HepG2 (cell line): ENCODE measurements around the gene SLC22A31. TPM values are rescaled to one million over a fixed set of nuclear protein-coding genes. Genes with fewer than 3 reads are reported as not detected.

Experiments used
- CCDC6 ChIP-seq: sonication (generic); formaldehyde crosslinking; IDR thresholded peaks from 2 replicates; pipeline ENCODE4 v1.8.1; 2022; ENCODE audit warnings: mild to moderate bottlenecking, missing genetic modification reagents, moderate library complexity
- FOXA1 ChIP-seq, 2 experiments: fragments of 450-650 bp in 1 of 2; sonication (generic) in 1 of 2; formaldehyde crosslinking in 1 of 2; IDR thresholded peaks; 2 replicates each; pipeline versions ENCODE4 v1.4.0 to v1.6.1; 2016 to 2020; ENCODE audit warnings: missing genetic modification reagents in 1 of 2
- GATA4 ChIP-seq: sonication (generic); IDR thresholded peaks from 2 replicates; pipeline ENCODE4 v1.6.1; 2016; ENCODE audit warnings: antibody characterized with exemption, low read depth, borderline replicate concordance
- IKZF4 ChIP-seq: sonication (generic); formaldehyde crosslinking; IDR thresholded peaks from 2 replicates; pipeline ENCODE4 v1.5.1; 2020; ENCODE audit warnings: borderline replicate concordance, mild to moderate bottlenecking, low read depth, missing genetic modification reagents; ENCODE audit errors: not compliant biosample characterization
- JUN ChIP-seq: sonication (generic); formaldehyde crosslinking; IDR thresholded peaks from 2 replicates; pipeline ENCODE4 v1.4.0; 2020; ENCODE audit warnings: mild to moderate bottlenecking, missing genetic modification reagents
- KLF12 ChIP-seq: sonication (generic); formaldehyde crosslinking; IDR thresholded peaks from 2 replicates; pipeline ENCODE4 v1.4.0; 2020; ENCODE audit warnings: missing genetic modification reagents, borderline replicate concordance
- NRL ChIP-seq: sonication (generic); formaldehyde crosslinking; IDR thresholded peaks from 2 replicates; pipeline ENCODE4 v1.5.0; 2020; ENCODE audit warnings: missing genetic modification reagents, mild to moderate bottlenecking, moderate library complexity, borderline replicate concordance
- ZC3H4 ChIP-seq: sonication (generic); formaldehyde crosslinking; IDR thresholded peaks from 2 replicates; pipeline ENCODE4 v1.4.0; 2020; ENCODE audit warnings: missing genetic modification reagents, borderline replicate concordance
- ZFYVE20 ChIP-seq: sonication (generic); formaldehyde crosslinking; IDR thresholded peaks from 2 replicates; pipeline ENCODE4 v1.8.0; 2023; ENCODE audit warnings: low read depth, mild to moderate bottlenecking, moderate library complexity, missing genetic modification reagents, borderline replicate concordance
- ZNF883 ChIP-seq: sonication (generic); formaldehyde crosslinking; IDR thresholded peaks from 2 replicates; pipeline ENCODE4 v1.5.1; 2020; ENCODE audit warnings: mild to moderate bottlenecking, missing genetic modification reagents; ENCODE audit errors: not compliant biosample characterization
- polyA plus RNA-seq, 8 experiments: library from polyadenylated mRNA; depleted of rRNA in 3 of 8; stranded (reverse) in 7 of 8; unstranded in 1 of 8; fragments of >200 nt; fragmentation: Illumina TruSeq in 4 of 8; extraction: Trizol in 4 of 8; gene quantifications; 2 replicates each; pipeline versions ENCODE4 v1.2.1 to v1.2.3, GENCODE V29; 2011 to 2016; ENCODE audit warnings: low read depth in 4 of 8, missing spikeins in 1 of 8, mixed read lengths in 1 of 8; ENCODE audit not compliant: insufficient read depth in 1 of 8
- total RNA-seq, 5 experiments: library from RNA; depleted of rRNA; stranded (reverse); fragments of >200 nt; fragmentation: Illumina TruSeq; extraction: Trizol; gene quantifications; 2 replicates each; pipeline ENCODE4 v1.2.3, GENCODE V29; 2016; ENCODE audit warnings: low read depth in 1 of 5
- TF ChIP-seq, protein P1 (sequence below): sonication (generic); formaldehyde crosslinking; IDR thresholded peaks from 2 replicates; pipeline ENCODE4 v1.4.0; 2020; ENCODE audit warnings: missing genetic modification reagents, mild to moderate bottlenecking, borderline replicate concordance

The SLC22A31 gene
- total and polyA plus RNA-seq, 2 of the 13 experiments (the other 11 are each of a cell fraction or from before 2014, with no cell fraction given), result 67.3 to 83.3 TPM

GRCh38 chr16:89201439-89202377, 1.4 kb upstream of the SLC22A31 start (continued):
- TF ChIP-seq NRL (CRISPR knock-in tag), result peak; percentile 52; the same call in 1 of the 2 replicates
- peak; percentile 51 for TF ChIP-seq ZNF883
- TF ChIP-seq FOXA1 (IDR thresholded peaks at IDR 0.05), result no peak
- no peak for TF ChIP-seq FOXA1 (CRISPR knock-in tag; IDR thresholded peaks at IDR 0.05)
- peak; percentile 54; the same call in 1 of the 2 replicates for TF ChIP-seq CCDC6 (CRISPR knock-in tag)
- TF ChIP-seq IKZF4 (CRISPR knock-in tag), result peak; percentile 72
- no peak for TF ChIP-seq ZFYVE20 (CRISPR knock-in tag)
- no peak for TF ChIP-seq ZC3H4 (CRISPR knock-in tag)
- peak; percentile 32; the same call in 1 of the 2 replicates for TF ChIP-seq KLF12
- TF ChIP-seq, protein P1, sequence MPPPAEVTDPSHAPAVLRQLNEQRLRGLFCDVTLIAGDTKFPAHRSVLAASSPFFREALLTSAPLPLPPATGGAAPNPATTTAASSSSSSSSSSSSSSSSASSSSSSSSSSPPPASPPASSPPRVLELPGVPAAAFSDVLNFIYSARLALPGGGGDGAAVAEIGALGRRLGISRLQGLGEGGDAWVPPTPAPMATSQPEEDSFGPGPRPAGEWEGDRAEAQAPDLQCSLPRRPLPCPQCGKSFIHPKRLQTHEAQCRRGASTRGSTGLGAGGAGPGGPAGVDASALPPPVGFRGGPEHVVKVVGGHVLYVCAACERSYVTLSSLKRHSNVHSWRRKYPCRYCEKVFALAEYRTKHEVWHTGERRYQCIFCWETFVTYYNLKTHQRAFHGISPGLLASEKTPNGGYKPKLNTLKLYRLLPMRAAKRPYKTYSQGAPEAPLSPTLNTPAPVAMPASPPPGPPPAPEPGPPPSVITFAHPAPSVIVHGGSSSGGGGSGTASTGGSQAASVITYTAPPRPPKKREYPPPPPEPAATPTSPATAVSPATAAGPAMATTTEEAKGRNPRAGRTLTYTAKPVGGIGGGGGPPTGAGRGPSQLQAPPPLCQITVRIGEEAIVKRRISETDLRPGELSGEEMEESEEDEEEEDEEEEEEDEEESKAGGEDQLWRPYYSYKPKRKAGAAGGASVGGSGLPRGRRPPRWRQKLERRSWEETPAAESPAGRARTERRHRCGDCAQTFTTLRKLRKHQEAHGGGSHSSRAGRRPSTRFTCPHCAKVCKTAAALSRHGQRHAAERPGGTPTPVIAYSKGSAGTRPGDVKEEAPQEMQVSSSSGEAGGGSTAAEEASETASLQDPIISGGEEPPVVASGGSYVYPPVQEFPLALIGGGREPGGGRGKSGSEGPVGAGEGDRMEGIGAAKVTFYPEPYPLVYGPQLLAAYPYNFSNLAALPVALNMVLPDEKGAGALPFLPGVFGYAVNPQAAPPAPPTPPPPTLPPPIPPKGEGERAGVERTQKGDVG (CRISPR knock-in tag), result no peak
- 0 out of 2 replicates have a peak, but pooled peaks have one; percentile 16 for TF ChIP-seq GATA4
- no peak for TF ChIP-seq JUN (CRISPR knock-in tag)
- TF ChIP-seq, all 625 proteins: peak for 63
